Measurements from ENCODE around the gene MIEN1. TPM values are rescaled to one million over a fixed set of nuclear protein-coding genes. Genes with fewer than 3 reads are reported as not detected.
A peak's percentile ranks its signal among the peaks of the same experiment; 100 is the strongest.

MIEN1 gene
- total RNA-seq, 1 donor from 2014 or later: 38.9 TPM

GRCh38 chr17:39688945-39689344 lies 41.4 kb downstream of the MIEN1 start:
- Mint-ChIP-seq H3K4me1 (ENCODE audit: low read depth, unreplicated experiment) (peaks cover 8% of the 10 kb centered on the region), H3K27ac (ENCODE audit: unreplicated experiment) (peak overlapping the region; percentile 88), H3K4me3 (ENCODE audit: unreplicated experiment) (peak overlapping the region; percentile 92), H3K27me3 (ENCODE audit: low read depth, unreplicated experiment) (no peaks in the 10 kb centered on the region), H3K9me3 (ENCODE audit: unreplicated experiment) (no peaks in the 10 kb centered on the region), H3K36me3 (ENCODE audit: low read depth, unreplicated experiment) (peaks cover 2% of the 10 kb centered on the region)
- Histone ChIP-seq H4K20me1 (ENCODE audit: insufficient read depth, low read length) (no peaks in the 10 kb centered on the region), H3K4me1 (ENCODE audit: insufficient read depth, low read length) (peaks cover 8% of the 10 kb centered on the region), H3K79me2 (ENCODE audit: insufficient read depth, low read length) (no peaks in the 10 kb centered on the region), H3K9ac (ENCODE audit: low read length) (peak overlapping the region; percentile 84), H3K9me3 (ENCODE audit: insufficient read depth, low read depth, low read length) (no peaks in the 10 kb centered on the region), H3K36me3 (ENCODE audit: insufficient read depth, low read length) (no peaks in the 10 kb centered on the region), H3K4me2 (ENCODE audit: low read length) (peak overlapping the region; percentile 95), H3K27me3 (ENCODE audit: insufficient read depth, low read length) (no peaks in the 10 kb centered on the region), H2AFZ (ENCODE audit: low read depth, low read length) (peak overlapping the region; percentile 89), H3K27ac (ENCODE audit: low read depth, low read length) (no peak overlapping the region), H3K4me3 (ENCODE audit: insufficient read depth, low read depth, low read length) (peak overlapping the region; percentile 91)
- no peak for DNase-seq (ENCODE audit: low read depth)
- no peak for TF ChIP-seq CTCF (IDR thresholded peaks at IDR 0.05; ENCODE audit: insufficient read depth, low read depth, low read length)
- TF ChIP-seq EZH2 (IDR thresholded peaks at IDR 0.05; ENCODE audit: insufficient read depth, low read length): no peak
- no peak for FAIRE-seq

GRCh38 chr17:39688475-39688835 lies 41.9 kb downstream of the MIEN1 start:
- Mint-ChIP-seq H3K9me3 (ENCODE audit: unreplicated experiment) (no peaks in the 10 kb centered on the region), H3K4me1 (ENCODE audit: low read depth, unreplicated experiment) (peaks cover 8% of the 10 kb centered on the region), H3K27me3 (ENCODE audit: low read depth, unreplicated experiment) (no peaks in the 10 kb centered on the region), H3K36me3 (ENCODE audit: low read depth, unreplicated experiment) (peaks cover 2% of the 10 kb centered on the region), H3K27ac (ENCODE audit: unreplicated experiment) (peak overlapping the region; percentile 88), H3K4me3 (ENCODE audit: unreplicated experiment) (peak overlapping the region; percentile 92)
- FAIRE-seq (no peak), DNase-seq (ENCODE audit: low read depth) (no peak)
- Histone ChIP-seq H3K4me1 (ENCODE audit: insufficient read depth, low read length) (peaks cover 8% of the 10 kb centered on the region), H3K27me3 (ENCODE audit: insufficient read depth, low read length) (no peaks in the 10 kb centered on the region), H2AFZ (ENCODE audit: low read depth, low read length) (peak overlapping the region; percentile 89), H3K4me3 (ENCODE audit: insufficient read depth, low read depth, low read length) (peak overlapping the region; percentile 91), H3K4me2 (ENCODE audit: low read length) (peak overlapping the region; percentile 95), H3K27ac (ENCODE audit: low read depth, low read length) (peak overlapping the region; percentile 58), H3K79me2 (ENCODE audit: insufficient read depth, low read length) (no peaks in the 10 kb centered on the region), H3K9me3 (ENCODE audit: insufficient read depth, low read depth, low read length) (no peaks in the 10 kb centered on the region), H4K20me1 (ENCODE audit: insufficient read depth, low read length) (no peaks in the 10 kb centered on the region), H3K36me3 (ENCODE audit: insufficient read depth, low read length) (no peaks in the 10 kb centered on the region), H3K9ac (ENCODE audit: low read length) (peak overlapping the region; percentile 84)
- TF ChIP-seq EZH2 (IDR thresholded peaks at IDR 0.05; ENCODE audit: insufficient read depth, low read length) (no peak), CTCF (IDR thresholded peaks at IDR 0.05; ENCODE audit: insufficient read depth, low read depth, low read length) (no peak)

- Histone ChIP-seq H3K27ac (ENCODE audit: low read depth, low read length) (peak within 1 kb of the TSS; percentile 58), H3K4me3 (ENCODE audit: insufficient read depth, low read depth, low read length) (peak within 1 kb of the TSS; percentile 91), H3K4me1 (ENCODE audit: insufficient read depth, low read length) (peaks cover 8% of the 10 kb centered on the region), H4K20me1 (ENCODE audit: insufficient read depth, low read length) (no peaks in the 10 kb centered on the region), H3K27me3 (ENCODE audit: insufficient read depth, low read length) (no peaks in the 10 kb centered on the region), H3K9me3 (ENCODE audit: insufficient read depth, low read depth, low read length) (no peaks in the 10 kb centered on the region), H2AFZ (ENCODE audit: low read depth, low read length) (peak within 1 kb of the TSS; percentile 89), H3K4me2 (ENCODE audit: low read length) (peak within 1 kb of the TSS; percentile 95), H3K79me2 (ENCODE audit: insufficient read depth, low read length) (no peaks in the 10 kb centered on the region), H3K36me3 (ENCODE audit: insufficient read depth, low read length) (no peaks in the 10 kb centered on the region), H3K9ac (ENCODE audit: low read length) (peak within 1 kb of the TSS; percentile 84)
- H3K27me3 Mint-ChIP-seq (ENCODE audit: low read depth, unreplicated experiment): no peaks in the 10 kb centered on the region
- FAIRE-seq (no peak), DNase-seq (ENCODE audit: low read depth) (peak; percentile 79)
- H3K36me3 Mint-ChIP-seq (ENCODE audit: low read depth, unreplicated experiment): peaks cover 2% of the 10 kb centered on the region
- no peaks in the 10 kb centered on the region for H3K9me3 Mint-ChIP-seq (ENCODE audit: unreplicated experiment)
- no peak for TF ChIP-seq CTCF (IDR thresholded peaks at IDR 0.05; ENCODE audit: insufficient read depth, low read depth, low read length)
- no peak for TF ChIP-seq EZH2 (IDR thresholded peaks at IDR 0.05; ENCODE audit: insufficient read depth, low read length)
- H3K27ac Mint-ChIP-seq (ENCODE audit: unreplicated experiment): peak within 1 kb of the TSS; percentile 88
- H3K4me3 Mint-ChIP-seq (ENCODE audit: unreplicated experiment): peak within 1 kb of the TSS; percentile 92
- peaks cover 8% of the 10 kb centered on the region for H3K4me1 Mint-ChIP-seq (ENCODE audit: low read depth, unreplicated experiment)
Observed at GRCh38 chr17:39687546-39688474, 42.5 kb downstream of the MIEN1 start, which contains the start of gene PGAP3. TSS of gene PGAP3 (minus strand) at chr17:39688057. CDS start at chr17:39688014, 43 bp downstream.
